MM.1S (cell line): ENCODE data around the gene ZNF621.

Source experiments
- DNase-seq: peaks from one replicate; pipeline ENCODE4 v3.0.0-alpha.2; 2015
- H2AFZ ChIP-seq: fragments of 300-600 bp; sonication (generic); 2 replicates; pipeline ENCODE4 v1.6.0; 2016; ENCODE audit warnings: antibody characterized with exemption, low read length
- H3F3A ChIP-seq: fragments of 300-600 bp; sonication (generic); 2 replicates; pipeline ENCODE4 v1.6.1; 2016; ENCODE audit warnings: mild to moderate bottlenecking, antibody characterized with exemption, low read length, moderate library complexity, mixed read lengths; ENCODE audit not compliant: insufficient read depth
- H3K27ac ChIP-seq: fragments of 300-600 bp; sonication (generic); 2 replicates; pipeline ENCODE4 v1.5.1; 2016; ENCODE audit warnings: mild to moderate bottlenecking, low read length
- H3K27me3 ChIP-seq: fragments of 300-600 bp; sonication (generic); replicated peaks from 2 replicates; pipeline ENCODE4 v1.6.0; 2016; ENCODE audit warnings: low read length; ENCODE audit not compliant: insufficient read depth
- H3K36me3 ChIP-seq: fragments of 300-600 bp; sonication (generic); replicated peaks from 2 replicates; pipeline ENCODE4 v1.6.1; 2016; ENCODE audit warnings: mild to moderate bottlenecking, low read length, mixed read lengths; ENCODE audit not compliant: insufficient read depth
- H3K4me1 ChIP-seq: fragments of 300-600 bp; sonication (generic); 2 replicates; pipeline ENCODE4 v1.6.1; 2016; ENCODE audit warnings: low read length, mixed read lengths
- H3K4me2 ChIP-seq: fragments of 300-600 bp; sonication (generic); 2 replicates; pipeline ENCODE4 v1.6.0; 2016; ENCODE audit warnings: low read depth, low read length
- H3K4me3 ChIP-seq: fragments of 300-600 bp; sonication (generic); 2 replicates; pipeline ENCODE4 v1.5.1; 2016; ENCODE audit warnings: low read length, mixed read lengths
- H3K79me2 ChIP-seq: fragments of 300-600 bp; sonication (generic); 2 replicates; pipeline ENCODE4 v1.6.1; 2016; ENCODE audit warnings: mixed run types, low read length, mixed read lengths
- H3K9ac ChIP-seq: fragments of 300-600 bp; sonication (generic); 2 replicates; pipeline ENCODE4 v1.6.1; 2016; ENCODE audit warnings: low read length, mixed read lengths
- H3K9me2 ChIP-seq: fragments of 300-600 bp; sonication (generic); replicated peaks from 2 replicates; pipeline ENCODE4 v1.6.1; 2016; ENCODE audit warnings: mild to moderate bottlenecking, low read length, mixed read lengths; ENCODE audit not compliant: insufficient read depth
- H3K9me3 ChIP-seq: fragments of 300-600 bp; sonication (generic); replicated peaks from 2 replicates; pipeline ENCODE4 v1.6.1; 2016; ENCODE audit warnings: mild to moderate bottlenecking, low read length, mixed read lengths; ENCODE audit not compliant: insufficient read depth
- H4K20me1 ChIP-seq: fragments of 300-600 bp; sonication (generic); 2 replicates; pipeline ENCODE4 v1.6.1; 2016; ENCODE audit warnings: mild to moderate bottlenecking, low read length, moderate library complexity, mixed read lengths; ENCODE audit not compliant: insufficient read depth
- CTCF ChIP-seq: fragments of 300-600 bp; sonication (generic); IDR thresholded peaks from 2 replicates; pipeline ENCODE4 v1.5.1; 2016; ENCODE audit warnings: antibody characterized with exemption, low read length, mixed read lengths
- EZH2 ChIP-seq: fragments of 300-600 bp; sonication (generic); optimal IDR thresholded peaks from 2 replicates; pipeline ENCODE3; 2017; ENCODE audit warnings: low read depth, mild to moderate bottlenecking, antibody characterized with exemption, low read length, mixed read lengths
- EZH2phosphoT487 ChIP-seq: fragments of 300-600 bp; sonication (generic); IDR thresholded peaks from 2 replicates; pipeline ENCODE4 v1.6.1; 2018; ENCODE audit warnings: antibody characterized with exemption, low read length

Gene ZNF621

DNA sequence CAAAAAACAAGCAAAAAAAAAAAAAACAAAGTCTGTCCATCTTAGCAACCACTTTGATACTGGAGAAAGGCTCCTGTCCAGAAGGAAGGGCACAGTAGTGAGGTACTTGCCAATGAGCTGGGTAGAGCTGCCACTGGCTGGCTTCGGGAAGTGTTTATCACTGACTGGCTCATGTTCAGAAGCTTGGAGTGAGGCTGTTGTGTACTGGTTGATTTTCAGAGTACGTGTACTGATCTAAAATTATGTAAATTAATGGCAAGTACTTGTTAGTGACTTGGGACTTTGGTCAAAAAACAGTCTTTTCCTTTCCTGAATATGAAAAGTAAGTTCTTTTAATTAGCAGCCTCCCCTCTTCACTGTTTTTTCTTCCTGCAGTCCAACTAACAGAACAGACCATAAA, 979 bp upstream of the ZNF621 start:
- Histone ChIP-seq H3F3A (no peaks in the 10 kb centered on the region), H3K27ac (no peak overlapping the region), H3K9me3 (no peaks in the 10 kb centered on the region), H3K4me2 (no peak overlapping the region), H3K4me3 (no peak overlapping the region), H3K27me3 (no peaks in the 10 kb centered on the region), H3K79me2 (peaks cover 5% of the 10 kb centered on the region; the same call in 1 of the 2 replicates), H3K36me3 (no peaks in the 10 kb centered on the region), H4K20me1 (no peaks in the 10 kb centered on the region), H3K9ac (no peak overlapping the region), H3K9me2 (no peaks in the 10 kb centered on the region), H3K4me1 (peaks cover 6% of the 10 kb centered on the region; the same call in 1 of the 2 replicates), H2AFZ (no peak overlapping the region)
- TF ChIP-seq CTCF (no peak), EZH2 (no peak)
- no peak for DNase-seq

- peaks cover 5% of the 10 kb centered on the region; the same call in 1 of the 2 replicates for H3K79me2 ChIP-seq
- no peaks in the 10 kb centered on the region for H3K27me3 ChIP-seq
- H3F3A ChIP-seq, result no peaks in the 10 kb centered on the region
- no peaks in the 10 kb centered on the region for H3K36me3 ChIP-seq
- no peaks in the 10 kb centered on the region for H4K20me1 ChIP-seq
- H3K9me3 ChIP-seq, result no peaks in the 10 kb centered on the region
- peak overlapping the region; percentile 46; the same call in 1 of the 2 replicates for H3K27ac ChIP-seq
- H3K9ac ChIP-seq, result peak overlapping the region; percentile 93; the same call in 1 of the 2 replicates
- H3K4me2 ChIP-seq, result peak overlapping the region; percentile 96
- TF ChIP-seq CTCF (no peak), EZH2 (no peak), EZH2phosphoT487 (no peak)
- no peaks in the 10 kb centered on the region for H3K9me2 ChIP-seq
- no peak for DNase-seq
- H3K4me1 ChIP-seq, result peaks cover 6% of the 10 kb centered on the region; the same call in 1 of the 2 replicates
- H3K4me3 ChIP-seq, result peak overlapping the region; percentile 95
- peak overlapping the region; percentile 97 for H2AFZ ChIP-seq
These were observed 565 bp upstream of the ZNF621 start for GRCh38 chr3:40524222-40524567.

- Histone ChIP-seq H3K27ac (no peak overlapping the region), H3K79me2 (peaks cover 5% of the 10 kb centered on the region; the same call in 1 of the 2 replicates), H3K9ac (no peak overlapping the region), H3K4me2 (no peak overlapping the region), H3K9me3 (no peaks in the 10 kb centered on the region), H4K20me1 (no peaks in the 10 kb centered on the region), H3K27me3 (no peaks in the 10 kb centered on the region), H3K36me3 (0 out of 2 replicates have a peak, but pooled peaks cover 5% of the 10 kb centered on the region), H2AFZ (no peak overlapping the region), H3K9me2 (no peaks in the 10 kb centered on the region), H3F3A (no peaks in the 10 kb centered on the region), H3K4me3 (no peak overlapping the region), H3K4me1 (peaks cover 6% of the 10 kb centered on the region; the same call in 1 of the 2 replicates)
- TF ChIP-seq CTCF (no peak), EZH2phosphoT487 (no peak), EZH2 (no peak)
- DNase-seq, result no peak
These were observed 3.7 kb downstream of the ZNF621 start for GRCh38 chr3:40528426-40528825.
